Upper lobe of left lung (tissue), 4 donors: ENCODE results near the gene KRT80.

Experiments used
- EP300 ChIP-seq, 4 donors: sonication (generic); formaldehyde crosslinking; IDR thresholded peaks; one replicate each; pipeline ENCODE4 v1.5.1; 2017; ENCODE audit warnings: antibody characterized with exemption in 4 of 4, control low read depth in 2 of 4
- POLR2A ChIP-seq, 4 donors: fragments of 450-650 bp; IDR thresholded peaks; one replicate each; pipeline ENCODE4 v1.5.1; 2016 to 2017; ENCODE audit warnings: antibody characterized with exemption in 4 of 4, mild to moderate bottlenecking in 2 of 4
- POLR2AphosphoS5 ChIP-seq, 2 donors: sonication (generic); formaldehyde crosslinking; IDR thresholded peaks; one replicate each; pipeline ENCODE4 v1.5.1; 2017; ENCODE audit warnings: antibody characterized with exemption in 2 of 2

GRCh38 chr12:52122540-52122871, 69.3 kb downstream of the KRT80 start:
- TF ChIP-seq POLR2A (IDR thresholded peaks at IDR 0.05) (no peak), EP300 (IDR thresholded peaks at IDR 0.05) (no peak), POLR2AphosphoS5 (IDR thresholded peaks at IDR 0.05) (no peak)
